A549 (cell line): ENCODE data around the gene MYO1D. TPM values are rescaled to one million over a fixed set of nuclear protein-coding genes. Genes with fewer than 3 reads are reported as not detected.
A peak's percentile ranks its signal among the peaks of the same experiment; 100 is the strongest.

ENCODE experiments used
- ATAC-seq, 2 experiments: fragments of 200-7000 bp in 1 of 2; fragments of >200 bp in 1 of 2; cut with Nextera tagmentation in 1 of 2; cut with Tn5 transposase in 1 of 2; 3 replicates each; pipeline versions ENCODE4 v1.8.0 to v1.9.1; 2018 to 2020; ENCODE audit warnings: mild to moderate bottlenecking in 1 of 2, moderate library complexity in 1 of 2
- CTCF ChIA-PET: fragments of 300-600 bp; sonication (Branson Sonifier 250); formaldehyde crosslinking; extraction: SDS; loops from one replicate; lab custom pipeline; 2021; ENCODE audit warnings: antibody characterized with exemption, inconsistent platforms; lab: Yijun Ruan, JAX
- POLR2A ChIA-PET: fragments of 350-600 bp; formaldehyde crosslinking; extraction: SDS; loops from one replicate; lab custom pipeline; 2021; ENCODE audit warnings: antibody characterized with exemption, inconsistent platforms; lab: Yijun Ruan, JAX
- DNase-seq, 2 experiments: peaks; one replicate each; pipeline versions ENCODE4 v3.0.0 to v3.0.0-alpha.2; 2011 to 2016; ENCODE audit warnings: low read depth in 1 of 2, low spot score in 1 of 2
- FAIRE-seq: peaks from 2 replicates; lab custom pipeline; 2011; peaks lifted over from hg19 to GRCh38; lab: Jason Lieb, UNC
- H3K27ac ChIP-seq, 2 experiments: fragments of >200 bp; sonication (Bioruptor Twin); formaldehyde crosslinking; 3 replicates each; pipeline ENCODE4 v1.5.1; 2016 to 2017
- H3K4me1 ChIP-seq: fragments of >200 bp; sonication (Bioruptor Twin); formaldehyde crosslinking; 3 replicates; pipeline ENCODE4 v1.6.1; 2016
- H3K4me2 ChIP-seq: fragments of >200 bp; sonication (Bioruptor Twin); formaldehyde crosslinking; 3 replicates; pipeline ENCODE4 v1.6.1; 2016
- H3K4me3 ChIP-seq: fragments of >200 bp; sonication (Bioruptor Twin); formaldehyde crosslinking; 3 replicates; pipeline ENCODE4 v1.5.1; 2016
- H3K9me3 ChIP-seq: fragments of >200 bp; sonication (Bioruptor Twin); formaldehyde crosslinking; 3 replicates; pipeline ENCODE4 v1.6.1; 2016
- CBX2 ChIP-seq: fragments of 200-600 bp; sonication (generic); IDR thresholded peaks from 2 replicates; pipeline ENCODE4 v1.6.1; 2016; ENCODE audit warnings: low read depth, mild to moderate bottlenecking, borderline replicate concordance
- CBX8 ChIP-seq: fragments of 200-600 bp; sonication (generic); IDR thresholded peaks from 2 replicates; pipeline ENCODE4 v1.6.1; 2016
- CEBPB ChIP-seq, 2 experiments: fragments of >200 bp in 1 of 2; sonication (Bioruptor Twin) in 1 of 2; formaldehyde crosslinking in 1 of 2; IDR thresholded peaks; 2 replicates each; pipeline ENCODE4 v1.6.1; 2012 to 2016
- CHD4 ChIP-seq: fragments of 200-600 bp; sonication (generic); IDR thresholded peaks from 2 replicates; pipeline ENCODE4 v1.6.1; 2016; ENCODE audit warnings: antibody characterized with exemption, mild to moderate bottlenecking, borderline replicate concordance
- ESRRA ChIP-seq: fragments of 150-350 bp; IDR thresholded peaks from 2 replicates; pipeline ENCODE4 v1.6.1; 2014; ENCODE audit warnings: mild to moderate bottlenecking, low read length, borderline replicate concordance
- GATA3 ChIP-seq: IDR thresholded peaks from 2 replicates; pipeline ENCODE4 v1.6.1; 2012; ENCODE audit warnings: borderline replicate concordance
- JUN ChIP-seq, 2 experiments: fragments of >200 bp; sonication (Bioruptor Twin); formaldehyde crosslinking; IDR thresholded peaks; 2 replicates in 1 of 2; 3 replicates in 1 of 2; pipeline ENCODE4 v1.6.1; 2016 to 2017
- KDM1A ChIP-seq: fragments of 200-600 bp; sonication (generic); IDR thresholded peaks from 2 replicates; pipeline ENCODE4 v1.6.1; 2016; ENCODE audit warnings: low read depth, mild to moderate bottlenecking
- MAFK ChIP-seq: fragments of 450-650 bp; IDR thresholded peaks from 2 replicates; pipeline ENCODE4 v1.6.1; 2014; ENCODE audit not compliant: partially characterized antibody
- MYC ChIP-seq: IDR thresholded peaks from 2 replicates; pipeline ENCODE4 v1.6.1; 2012; ENCODE audit warnings: mild to moderate bottlenecking, inconsistent platforms, low read length, improper control_type of control experiment, borderline replicate concordance
- NPAS2 ChIP-seq: fragments of 250-450 bp; sonication (Bioruptor Pico); IDR thresholded peaks from 2 replicates; pipeline ENCODE4 v1.8.0; 2022; ENCODE audit warnings: mild to moderate bottlenecking, moderate library complexity, borderline replicate concordance
- NR3C1 ChIP-seq: fragments of >200 bp; sonication (Bioruptor Twin); formaldehyde crosslinking; IDR thresholded peaks from 3 replicates; pipeline ENCODE4 v1.6.1; 2017
- POLR2AphosphoS2 ChIP-seq: conservative IDR thresholded peaks from 2 replicates; pipeline ENCODE4 v1.6.1; 2012; ENCODE audit warnings: low read length, improper control_type of control experiment, inconsistent platforms
- RAD21 ChIP-seq, 2 experiments: fragments of >200 bp in 1 of 2; sonication (Bioruptor Twin) in 1 of 2; formaldehyde crosslinking in 1 of 2; IDR thresholded peaks in 1 of 2; conservative IDR thresholded peaks in 1 of 2; 2 replicates in 1 of 2; 3 replicates in 1 of 2; pipeline ENCODE4 v1.6.1; 2012 to 2018; ENCODE audit warnings: inconsistent platforms in 1 of 2
- TP53 ChIP-seq: fragments of 250-450 bp; sonication (Bioruptor Pico); IDR thresholded peaks from 2 replicates; pipeline ENCODE4 v1.5.0; 2021; ENCODE audit warnings: mild to moderate bottlenecking, moderate library complexity
- ZC3H11A ChIP-seq: fragments of 450-650 bp; IDR thresholded peaks from 2 replicates; pipeline ENCODE4 v1.6.1; 2014; ENCODE audit warnings: antibody characterized with exemption, mild to moderate bottlenecking
- ZFP36 ChIP-seq: fragments of 450-650 bp; IDR thresholded peaks from 2 replicates; pipeline ENCODE4 v1.6.1; 2014; ENCODE audit warnings: borderline replicate concordance; ENCODE audit not compliant: partially characterized antibody
- ZNF302 ChIP-seq: fragments of 250-450 bp; sonication (Bioruptor Pico); IDR thresholded peaks from 2 replicates; pipeline ENCODE4 v1.9.0; 2021; ENCODE audit warnings: inconsistent platforms, mild to moderate bottlenecking, moderate library complexity
- WGBS: methylation state at CpG from one replicate; pipeline ENCODE4 v1.1.6; 2017; ENCODE audit errors: missing lambda C conversion rate; 5-methylcytosine and 5-hydroxymethylcytosine counted together
- polyA plus RNA-seq, 4 experiments: library from polyadenylated mRNA; depleted of rRNA in 3 of 4; stranded (reverse); fragments of >200 nt; fragmentation: RNase III in 1 of 4; extraction: RNeasy Plus Mini Kit Qiagen cat#74134 plus additional on column Dnase treatment in 1 of 4; gene quantifications; 2 replicates in 3 of 4; 3 replicates in 1 of 4; pipeline ENCODE4 v1.2.3, GENCODE V29; 2011 to 2017
- TF ChIP-seq, protein P1 (sequence below): fragments of 150-350 bp; IDR thresholded peaks from 2 replicates; pipeline ENCODE4 v1.6.1; 2014; ENCODE audit warnings: low read depth, mild to moderate bottlenecking, low read length
- TF ChIP-seq, protein P2 (sequence below): fragments of >200 bp; sonication (Bioruptor Twin); formaldehyde crosslinking; IDR thresholded peaks from 3 replicates; pipeline ENCODE4 v1.5.1; 2016

Gene MYO1D
- polyA plus RNA-seq, 2 of the 4 experiments (the other 2 are of a cell fraction), result 2.8 to 4.2 TPM

DNA sequence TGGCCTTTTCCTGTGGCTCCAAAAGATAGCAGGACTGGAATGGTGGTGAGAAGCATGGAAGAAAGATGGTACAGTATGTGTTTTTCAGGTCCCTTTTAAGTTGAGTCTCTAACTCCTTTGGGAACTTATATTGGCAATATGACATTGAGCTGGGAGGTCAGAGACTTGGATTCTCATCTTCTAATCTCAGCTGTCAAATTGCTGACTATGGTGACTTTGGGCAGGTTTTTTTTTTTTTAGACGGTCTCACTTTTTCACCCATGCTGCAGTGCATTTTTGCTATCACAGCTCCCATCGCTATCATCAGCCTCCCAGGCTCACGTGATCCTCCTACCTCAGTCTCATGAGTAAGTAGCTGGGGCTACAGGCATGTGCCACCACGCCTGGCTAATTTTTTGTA lies 405.3 kb downstream of the MYO1D start:
- Histone ChIP-seq H3K4me2 (no peak overlapping the region), H3K4me3 (no peak overlapping the region), H3K27ac (no peak overlapping the region), H3K9me3 (no peaks in the 10 kb centered on the region), H3K4me1 (no peaks in the 10 kb centered on the region)
- WGBS, result 94% methylated on average over 4 of the region's 4 CpGs
- ChIA-PET CTCF (interaction anchor here (0.6 to 23.7 kb wide), 6 partner anchors 8 to 283 kb away, joined by 3 to 298 read pairs (median 6); partner anchors contain the start of gene PSMD11), POLR2A (no interaction called here)
- ATAC-seq (0 out of 6 replicates have a peak, but pooled peaks of 1 of the 2 experiments have one; percentile 41), DNase-seq (no peak), FAIRE-seq (no peak)
- TF ChIP-seq CBX8 (no peak), KDM1A (no peak), ZFP36 (no peak), CHD4 (no peak), MAFK (peak; percentile 84), MYC (no peak), ZNF302 (CRISPR knock-in tag) (no peak)

GRCh38 chr17:32470405-32471167 lies 406.3 kb downstream of the MYO1D start:
- FAIRE-seq, result no peak
- no peak overlapping the region for H3K27ac ChIP-seq
- ChIA-PET CTCF (interaction anchor here (0.6 to 23.7 kb wide), 9 partner anchors 7 to 284 kb away, joined by 3 to 298 read pairs (median 5); partner anchors contain the start of gene PSMD11), POLR2A (interaction anchor here (0.5 kb wide), 1 partner anchor 14 kb away, joined by 3 read pairs; no protein-coding TSS in a partner anchor)
- no peak overlapping the region for H3K4me2 ChIP-seq
- 97% methylated on average over 6 of the region's 6 CpGs for WGBS
- H3K9me3 ChIP-seq, result no peaks in the 10 kb centered on the region
- TF ChIP-seq CEBPB (IDR thresholded peaks at IDR 0.05) (no peak), ZC3H11A (no peak), NPAS2 (CRISPR knock-in tag) (no peak), ESRRA (no peak), MYC (no peak), JUN (IDR thresholded peaks at IDR 0.05) (no peak), CBX2 (no peak)
- TF ChIP-seq, protein P1, sequence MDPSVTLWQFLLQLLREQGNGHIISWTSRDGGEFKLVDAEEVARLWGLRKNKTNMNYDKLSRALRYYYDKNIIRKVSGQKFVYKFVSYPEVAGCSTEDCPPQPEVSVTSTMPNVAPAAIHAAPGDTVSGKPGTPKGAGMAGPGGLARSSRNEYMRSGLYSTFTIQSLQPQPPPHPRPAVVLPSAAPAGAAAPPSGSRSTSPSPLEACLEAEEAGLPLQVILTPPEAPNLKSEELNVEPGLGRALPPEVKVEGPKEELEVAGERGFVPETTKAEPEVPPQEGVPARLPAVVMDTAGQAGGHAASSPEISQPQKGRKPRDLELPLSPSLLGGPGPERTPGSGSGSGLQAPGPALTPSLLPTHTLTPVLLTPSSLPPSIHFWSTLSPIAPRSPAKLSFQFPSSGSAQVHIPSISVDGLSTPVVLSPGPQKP, result no peak
- TF ChIP-seq, all 56 proteins: peak for 0
- Histone ChIP-seq H3K4me3 (no peak overlapping the region), H3K4me1 (no peaks in the 10 kb centered on the region)
- ATAC-seq (no peak), DNase-seq (no peak)

DNA sequence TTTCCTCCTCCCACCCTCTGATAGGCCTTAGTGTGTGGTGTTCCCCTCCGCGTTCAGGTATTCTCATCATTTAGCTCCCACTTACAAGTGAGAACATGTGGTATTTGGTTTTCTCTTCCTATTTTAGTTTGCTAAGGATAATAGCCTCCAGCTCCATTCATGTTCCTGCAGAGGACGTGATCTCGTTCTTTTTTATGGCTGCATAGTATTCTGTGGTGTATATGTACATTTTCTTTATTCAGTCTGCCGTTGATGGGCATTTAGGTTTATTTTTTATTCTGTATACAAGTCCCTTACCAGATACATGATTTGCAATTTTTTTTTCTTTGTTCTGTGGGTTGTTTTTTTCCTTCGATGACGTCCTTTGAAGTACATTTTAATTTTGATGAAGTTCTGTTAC lies 409.0 kb downstream of the MYO1D start:
- TF ChIP-seq POLR2AphosphoS2 (no peak), NR3C1 (no peak), RAD21 (conservative IDR thresholded peaks at IDR 0.05 in 1 of 2, IDR thresholded peaks at IDR 0.05 in 1 of 2) (no peak), CBX8 (no peak), GATA3 (no peak), ZFP36 (no peak), ESRRA (no peak), TP53 (CRISPR knock-in tag) (no peak), CHD4 (no peak)
- TF ChIP-seq, protein P2, sequence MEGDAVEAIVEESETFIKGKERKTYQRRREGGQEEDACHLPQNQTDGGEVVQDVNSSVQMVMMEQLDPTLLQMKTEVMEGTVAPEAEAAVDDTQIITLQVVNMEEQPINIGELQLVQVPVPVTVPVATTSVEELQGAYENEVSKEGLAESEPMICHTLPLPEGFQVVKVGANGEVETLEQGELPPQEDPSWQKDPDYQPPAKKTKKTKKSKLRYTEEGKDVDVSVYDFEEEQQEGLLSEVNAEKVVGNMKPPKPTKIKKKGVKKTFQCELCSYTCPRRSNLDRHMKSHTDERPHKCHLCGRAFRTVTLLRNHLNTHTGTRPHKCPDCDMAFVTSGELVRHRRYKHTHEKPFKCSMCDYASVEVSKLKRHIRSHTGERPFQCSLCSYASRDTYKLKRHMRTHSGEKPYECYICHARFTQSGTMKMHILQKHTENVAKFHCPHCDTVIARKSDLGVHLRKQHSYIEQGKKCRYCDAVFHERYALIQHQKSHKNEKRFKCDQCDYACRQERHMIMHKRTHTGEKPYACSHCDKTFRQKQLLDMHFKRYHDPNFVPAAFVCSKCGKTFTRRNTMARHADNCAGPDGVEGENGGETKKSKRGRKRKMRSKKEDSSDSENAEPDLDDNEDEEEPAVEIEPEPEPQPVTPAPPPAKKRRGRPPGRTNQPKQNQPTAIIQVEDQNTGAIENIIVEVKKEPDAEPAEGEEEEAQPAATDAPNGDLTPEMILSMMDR, result no peak
- ATAC-seq (no peak), DNase-seq (no peak), FAIRE-seq (no peak)
- POLR2A ChIA-PET, result no interaction called here
- no peaks in the 10 kb centered on the region for H3K9me3 ChIP-seq
- H3K4me2 ChIP-seq, result no peak overlapping the region
- no peaks in the 10 kb centered on the region for H3K4me1 ChIP-seq
- H3K4me3 ChIP-seq, result no peak overlapping the region
- 96% methylated on average over 7 of the region's 7 CpGs for WGBS
- CTCF ChIA-PET, result interaction anchor here (0.6 to 8.8 kb wide), 4 partner anchors 12 to 289 kb away, joined by 3 to 298 read pairs (median 70); partner anchors contain the start of genes CDK5R1 and PSMD11
- H3K27ac ChIP-seq, result no peak overlapping the region
